Spleen (tissue), 11 donors: ENCODE data around the gene ZDHHC11. TPM values are rescaled to one million over a fixed set of nuclear protein-coding genes. Genes with fewer than 3 reads are reported as not detected.

Source experiments
- DNase-seq: peaks from one replicate; pipeline ENCODE4 v3.0.0-alpha.2; 2020
- H3K27ac ChIP-seq, 8 donors: fragments of 200-600 bp; sonication (generic) in 7 of 8; 1 replicate in 4 of 8; 2 replicates in 4 of 8; pipeline versions ENCODE4 v1.5.0 to v1.8.0; 2016 to 2021; ENCODE audit warnings: inconsistent platforms in 4 of 8, mild to moderate bottlenecking in 4 of 8, moderate library complexity in 1 of 8
- H3K27me3 ChIP-seq, 7 donors: fragments of 200-600 bp; sonication (generic) in 6 of 7; replicated peaks in 1 of 7; 1 replicate in 4 of 7; 2 replicates in 3 of 7; pipeline versions ENCODE4 v1.5.0 to v1.8.0; 2016 to 2021; ENCODE audit warnings: inconsistent platforms in 3 of 7, mild to moderate bottlenecking in 1 of 7
- H3K36me3 ChIP-seq, 6 donors: fragments of 200-600 bp; sonication (generic) in 5 of 6; 1 replicate in 4 of 6; 2 replicates in 2 of 6; pipeline versions ENCODE4 v1.5.0 to v1.8.0; 2016 to 2021; ENCODE audit warnings: inconsistent platforms in 2 of 6
- H3K4me1 ChIP-seq, 6 donors: fragments of 200-600 bp; sonication (generic) in 5 of 6; 1 replicate in 3 of 6; 2 replicates in 3 of 6; pipeline versions ENCODE4 v1.5.0 to v1.8.0; 2016 to 2021; ENCODE audit warnings: inconsistent platforms in 3 of 6
- H3K4me3 ChIP-seq, 8 donors: fragments of 200-600 bp; sonication (generic) in 7 of 8; 1 replicate in 4 of 8; 2 replicates in 4 of 8; pipeline versions ENCODE4 v1.5.0 to v1.8.0; 2016 to 2021; ENCODE audit warnings: inconsistent platforms in 4 of 8, mild to moderate bottlenecking in 4 of 8, moderate library complexity in 2 of 8
- H3K9me3 ChIP-seq, 8 donors: fragments of 200-600 bp; sonication (generic) in 7 of 8; 1 replicate in 4 of 8; 2 replicates in 4 of 8; pipeline versions ENCODE4 v1.5.0 to v1.8.0; 2016 to 2021; ENCODE audit warnings: inconsistent platforms in 4 of 8
- CTCF ChIP-seq, 11 experiments: fragments of 200-600 bp in 7 of 11; fragments of 450-650 bp in 4 of 11; sonication (generic) in 4 of 11; IDR thresholded peaks in 8 of 11; conservative IDR thresholded peaks in 3 of 11; 1 replicate in 7 of 11; 2 replicates in 4 of 11; pipeline versions ENCODE4 v1.4.0 to v1.8.0; 2016 to 2021; ENCODE audit warnings: antibody characterized with exemption in 11 of 11, inconsistent platforms in 4 of 11, mild to moderate bottlenecking in 1 of 11
- POLR2A ChIP-seq, 3 donors: fragments of 450-650 bp; IDR thresholded peaks; one replicate each; pipeline ENCODE4 v1.5.1; 2017; ENCODE audit warnings: antibody characterized with exemption in 3 of 3, mild to moderate bottlenecking in 1 of 3
- POLR2AphosphoS5 ChIP-seq, 3 donors: sonication (generic); formaldehyde crosslinking; IDR thresholded peaks; one replicate each; pipeline ENCODE4 v1.5.1; 2017; ENCODE audit warnings: antibody characterized with exemption in 3 of 3
- WGBS, 5 donors: extraction: QIAGEN DNeasy Blood & Tissue Kit in 3 of 5; methylation state at CpG; one replicate each; pipeline versions ENCODE4 v1.1.5 to v1.1.7; 2013 to 2018; 5-methylcytosine and 5-hydroxymethylcytosine counted together
- intact Hi-C: fragments of 100-400 bp; cut with DNase I; formaldehyde crosslinking; loops from one replicate; pipeline ENCODE4 v1.15.0; 2023; ENCODE audit warnings: low total_unique reads
- polyA plus RNA-seq, 3 donors: library from polyadenylated mRNA; stranded (reverse); fragments of 200-250 nt; gene quantifications; one replicate each; pipeline ENCODE4 v1.2.1, GENCODE V29; 2013
- total RNA-seq, 7 donors: library from RNA; depleted of rRNA in 3 of 7; stranded (reverse); fragments of >200 nt in 3 of 7; fragmentation: NEBNext Ultra II Directional in 4 of 7; extraction: Animal tissue kit (Norgen Biotek cat#: 25700) in 4 of 7; gene quantifications; one replicate each; pipeline versions ENCODE4 v1.1.0 to v1.2.1, GENCODE V29; 2016 to 2021
- donor health status: healthy with polysubstance abuse.
- donor health status: DM: no; HTN: no; CAD: no; lungs with moderate emphysema.
- donor health status: DM: no; HTN: no; CAD: no.
- donor health status: Bipolar disorder and iron deficiency.
- donor health status: healthy.
- donor health status: DM: no; HTN: no; CAD: no.
- donor health status: DM: yes; HTN: yes; CAD: no.

The ZDHHC11 gene
- total and polyA plus RNA-seq, 10 donors, result 1.3 to 75.0 (median 6.4) TPM

- peaks cover 0 to 11% (median 0%) of the 10 kb centered on the region in 6 donors for H3K4me1 ChIP-seq
- H3K36me3 ChIP-seq, result no peaks in the 10 kb centered on the region
- TF ChIP-seq POLR2AphosphoS5 (IDR thresholded peaks at IDR 0.05), result no peak
- no peak for TF ChIP-seq CTCF (IDR thresholded peaks at IDR 0.05 in 8 of 11, conservative IDR thresholded peaks at IDR 0.05 in 3 of 11)
- no peak for TF ChIP-seq POLR2A (IDR thresholded peaks at IDR 0.05)
- no peak for DNase-seq
- H3K27ac ChIP-seq, result no peak overlapping the region
- H3K27me3 ChIP-seq, result no peaks in the 10 kb centered on the region
- intact Hi-C loops, result no loop called here
- no peak overlapping the region for H3K4me3 ChIP-seq
- H3K9me3 ChIP-seq, result no peaks in the 10 kb centered on the region
- 65 to 88% (median 79%) methylated on average over 4 to 11 of the region's 11 CpGs for WGBS, 5 donors
These were observed 104.5 kb downstream of the ZDHHC11 start for GRCh38 chr5:746258-746761.

Other genes starting within 250 kb of the ZDHHC11 start
- gene CEP72, start 238.6 kb downstream of the ZDHHC11 start, total RNA-seq, result 10 to 100 TPM in 4 of 7 donors, 1 to 10 TPM in 3; 8.5 to 13.1 (median 10.4) TPM
- gene CEP72, start 238.6 kb downstream of the ZDHHC11 start, polyA plus RNA-seq, result 1 to 10 TPM; 2.1 to 4.5 (median 2.9) TPM
- 10 to 100 TPM in 1 of 7 donors, 1 to 10 TPM in 6; 2.4 to 12.2 (median 4.4) TPM for gene TPPP, start 157.6 kb downstream of the ZDHHC11 start, total RNA-seq
- gene TPPP, start 157.6 kb downstream of the ZDHHC11 start, polyA plus RNA-seq, result under 1 TPM; 0.30 to 0.83 (median 0.41) TPM
- gene ZDHHC11B, start 66.3 kb downstream of the ZDHHC11 start, total RNA-seq, result 10 to 100 TPM in 2 of 7 donors, 1 to 10 TPM in 5; 2.8 to 74.3 (median 6.2) TPM
- 1 to 10 TPM in 2 of 3 donors, under 1 TPM in 1; 0.97 to 3.8 (median 1.9) TPM for gene ZDHHC11B, start 66.3 kb downstream of the ZDHHC11 start, polyA plus RNA-seq
- gene BRD9, start 41.8 kb upstream of the ZDHHC11 start, total RNA-seq, result 10 to 100 TPM; 32.2 to 82.9 (median 39.7) TPM
- gene BRD9, start 41.8 kb upstream of the ZDHHC11 start, polyA plus RNA-seq, result 10 to 100 TPM; 26.5 to 54.5 (median 38.6) TPM
- gene TRIP13, start 41.9 kb upstream of the ZDHHC11 start, total RNA-seq, result 1 to 10 TPM; 1.0 to 5.4 (median 2.1) TPM
- 1 to 10 TPM; 1.2 to 3.4 (median 2.6) TPM for gene TRIP13, start 41.9 kb upstream of the ZDHHC11 start, polyA plus RNA-seq
- gene NKD2, start 157.8 kb upstream of the ZDHHC11 start, total RNA-seq, result 10 to 100 TPM in 6 of 7 donors, 1 to 10 TPM in 1; 1.4 to 52.3 (median 17.9) TPM
- gene NKD2, start 157.8 kb upstream of the ZDHHC11 start, polyA plus RNA-seq, result 10 to 100 TPM in 1 of 3 donors, 1 to 10 TPM in 2; 5.9 to 16.4 (median 7.0) TPM